Activated T-cell treated with anti-CD3 and anti-CD28 coated beads, Interleukin-2, amount 50 U/mL, for 72 hours (primary cell): Measurements from ENCODE around the gene KAT2A. TPM values are rescaled to one million over a fixed set of nuclear protein-coding genes. Genes with fewer than 3 reads are reported as not detected.
A peak's percentile ranks its signal among the peaks of the same experiment; 100 is the strongest.

ENCODE experiments used
- ATAC-seq, 2 donors: fragments of 150-1000 bp; cut with Tn5 transposase; replicated peaks in 1 of 2; 2 replicates each; pipeline ENCODE4 v1.10.0; 2021; ENCODE audit warnings: moderate library complexity in 2 of 2, mild to moderate bottlenecking in 1 of 2
- DNase-seq, 2 donors: peaks; one replicate each; pipeline ENCODE4 v3.0.0; 2021 to 2022; ENCODE audit warnings: mixed read lengths in 1 of 2
- H3K27ac Mint-ChIP-seq: one replicate; pipeline ENCODE4 v1.8.0; 2022; ENCODE audit warnings: mild to moderate bottlenecking, moderate library complexity, mixed read lengths
- H3K27me3 Mint-ChIP-seq: one replicate; pipeline ENCODE4 v1.8.0; 2022; ENCODE audit warnings: low read depth, mixed read lengths
- H3K36me3 Mint-ChIP-seq, 2 donors: one replicate each; pipeline ENCODE4 v1.8.0; 2022; ENCODE audit warnings: mixed read lengths in 2 of 2, mild to moderate bottlenecking in 1 of 2; ENCODE audit not compliant: insufficient read depth in 2 of 2
- H3K4me1 Mint-ChIP-seq: one replicate; pipeline ENCODE4 v1.8.0; 2022; ENCODE audit warnings: low read depth, mixed read lengths
- H3K4me3 Mint-ChIP-seq, 2 donors: one replicate each; pipeline ENCODE4 v1.8.0; 2022; ENCODE audit warnings: mild to moderate bottlenecking in 2 of 2, mixed read lengths in 2 of 2, moderate library complexity in 2 of 2
- H3K9me3 Mint-ChIP-seq, 2 donors: one replicate each; pipeline ENCODE4 v1.8.0; 2022; ENCODE audit warnings: mixed read lengths in 2 of 2
- total RNA-seq, 2 donors: library from RNA; stranded (reverse); gene quantifications; one replicate each; pipeline ENCODE4 v1.2.3, GENCODE V29; 2022

Gene KAT2A
- total RNA-seq, 2 donors from 2014 or later: 33.3 to 41.4 TPM

GRCh38 chr17:42117397-42118125 is 3.6 kb downstream of the KAT2A start:
- Mint-ChIP-seq H3K27me3 (no peaks in the 10 kb centered on the region), H3K27ac (no peak overlapping the region), H3K4me1 (peaks cover 43% of the 10 kb centered on the region), H3K9me3 (no peaks in the 10 kb centered on the region), H3K36me3 (peaks cover 0 to 6% of the 10 kb centered on the region in 2 donors), H3K4me3 (no peak overlapping the region)
- DNase-seq (no peak), ATAC-seq (no peak)

- Mint-ChIP-seq H3K4me3 (no peak overlapping the region), H3K36me3 (peaks cover 0 to 6% of the 10 kb centered on the region in 2 donors), H3K27me3 (no peaks in the 10 kb centered on the region), H3K27ac (no peak overlapping the region), H3K4me1 (peaks cover 48% of the 10 kb centered on the region), H3K9me3 (no peaks in the 10 kb centered on the region)
- peak; percentile 22 to 31 for ATAC-seq
- peak; percentile 83 to 85 for DNase-seq
Measured at GRCh38 chr17:42116705-42117396, 4.3 kb downstream of the KAT2A start.

GRCh38 chr17:42114118-42114517 is 7.0 kb downstream of the KAT2A start:
- no peak overlapping the region for H3K27ac Mint-ChIP-seq
- H3K9me3 Mint-ChIP-seq: no peaks in the 10 kb centered on the region
- ATAC-seq (no peak), DNase-seq (no peak)
- peaks cover 0 to 6% of the 10 kb centered on the region in 2 donors for H3K36me3 Mint-ChIP-seq
- H3K4me3 Mint-ChIP-seq: no peak overlapping the region
- H3K27me3 Mint-ChIP-seq: no peaks in the 10 kb centered on the region
- peaks cover 40% of the 10 kb centered on the region for H3K4me1 Mint-ChIP-seq

GRCh38 chr17:42113293-42114069 is 7.7 kb downstream of the KAT2A start:
- H3K27me3 Mint-ChIP-seq: no peaks in the 10 kb centered on the region

GRCh38 chr17:42112552-42113176 is 8.5 kb downstream of the KAT2A start, which contains the start of gene DHX58:
Gene DHX58, minus strand, starts transcription at chr17:42112714. Its CDS starts 822 bp downstream, at chr17:42111892.
- no peaks in the 10 kb centered on the region for H3K9me3 Mint-ChIP-seq
- peaks cover 0 to 5% of the 10 kb centered on the region in 2 donors for H3K36me3 Mint-ChIP-seq
- H3K4me1 Mint-ChIP-seq: peaks cover 36% of the 10 kb centered on the region
- DNase-seq (peak; percentile 83 to 88), ATAC-seq (peak; percentile 84 to 85)
- H3K27ac Mint-ChIP-seq: peak within 1 kb of the TSS; percentile 97
- H3K4me3 Mint-ChIP-seq: peak within 1 kb of the TSS; percentile 85 to 96
- H3K27me3 Mint-ChIP-seq: no peaks in the 10 kb centered on the region

More at GRCh38 chr17:42113293-42114069, 7.7 kb downstream of the KAT2A start:
- no peak for DNase-seq
- Mint-ChIP-seq H3K4me1 (peaks cover 33% of the 10 kb centered on the region), H3K36me3 (peaks cover 0 to 6% of the 10 kb centered on the region in 2 donors), H3K9me3 (no peaks in the 10 kb centered on the region), H3K27ac (no peak overlapping the region), H3K4me3 (no peak overlapping the region)
- no peak for ATAC-seq

GRCh38 chr17:42111871-42112551 is 9.2 kb downstream of the KAT2A start:
- Mint-ChIP-seq H3K27ac (peak overlapping the region; percentile 97), H3K9me3 (no peaks in the 10 kb centered on the region), H3K27me3 (no peaks in the 10 kb centered on the region), H3K36me3 (peaks cover 0 to 3% of the 10 kb centered on the region in 2 donors), H3K4me1 (peaks cover 33% of the 10 kb centered on the region), H3K4me3 (peak overlapping the region; percentile 85 to 96)
- ATAC-seq: peak; percentile 6 to 12
- DNase-seq: peak in 1 of 2 donors; percentile 39

GRCh38 chr17:42111265-42111636 is 9.9 kb downstream of the KAT2A start:
- Mint-ChIP-seq H3K4me1 (peaks cover 28% of the 10 kb centered on the region), H3K36me3 (no peaks in the 10 kb centered on the region), H3K4me3 (peak overlapping the region in 1 of 2 donors; percentile 96), H3K27me3 (no peaks in the 10 kb centered on the region), H3K27ac (no peak overlapping the region), H3K9me3 (no peaks in the 10 kb centered on the region)
- DNase-seq: no peak
- no peak for ATAC-seq

GRCh38 chr17:42110301-42111264 is 10.6 kb downstream of the KAT2A start:
- H3K36me3 Mint-ChIP-seq: no peaks in the 10 kb centered on the region
- no peak for DNase-seq
- no peaks in the 10 kb centered on the region for H3K9me3 Mint-ChIP-seq
- H3K27me3 Mint-ChIP-seq: no peaks in the 10 kb centered on the region
- ATAC-seq: no peak
- peak overlapping the region; percentile 15 to 36 for H3K4me3 Mint-ChIP-seq
- H3K4me1 Mint-ChIP-seq: peaks cover 28% of the 10 kb centered on the region
- H3K27ac Mint-ChIP-seq: peak overlapping the region; percentile 4

GRCh38 chr17:42109086-42109485 is 12.1 kb downstream of the KAT2A start:
- no peak overlapping the region for H3K4me3 Mint-ChIP-seq
- peaks cover 28% of the 10 kb centered on the region for H3K4me1 Mint-ChIP-seq
- H3K9me3 Mint-ChIP-seq: no peaks in the 10 kb centered on the region
- DNase-seq (no peak), ATAC-seq (no peak)
- H3K36me3 Mint-ChIP-seq: no peaks in the 10 kb centered on the region
- H3K27me3 Mint-ChIP-seq: no peaks in the 10 kb centered on the region
- no peak overlapping the region for H3K27ac Mint-ChIP-seq

GRCh38 chr17:42107597-42108576 is 13.3 kb downstream of the KAT2A start:
- ATAC-seq: peak; percentile 86 to 90
- Mint-ChIP-seq H3K27me3 (no peaks in the 10 kb centered on the region), H3K36me3 (no peaks in the 10 kb centered on the region), H3K9me3 (no peaks in the 10 kb centered on the region), H3K4me1 (peaks cover 28% of the 10 kb centered on the region), H3K4me3 (peak overlapping the region; percentile 45 to 74), H3K27ac (no peak overlapping the region)
- peak; percentile 95 to 97 for DNase-seq
